CD4-positive, alpha-beta T cell treated with Interferon gamma for 1 hour (primary cell): ENCODE measurements around the gene TEX2.
A peak's percentile ranks its signal among the peaks of the same experiment; 100 is the strongest.
"Not testable (repeated sequence)": the region's sequence is repeated elsewhere in the genome, so short reads cannot be mapped to it uniquely, and the experiment has no call there.

Experiments
- DNase-seq: peaks from one replicate; pipeline ENCODE4 v3.0.0-alpha.2; 2020

Gene TEX2

DNA sequence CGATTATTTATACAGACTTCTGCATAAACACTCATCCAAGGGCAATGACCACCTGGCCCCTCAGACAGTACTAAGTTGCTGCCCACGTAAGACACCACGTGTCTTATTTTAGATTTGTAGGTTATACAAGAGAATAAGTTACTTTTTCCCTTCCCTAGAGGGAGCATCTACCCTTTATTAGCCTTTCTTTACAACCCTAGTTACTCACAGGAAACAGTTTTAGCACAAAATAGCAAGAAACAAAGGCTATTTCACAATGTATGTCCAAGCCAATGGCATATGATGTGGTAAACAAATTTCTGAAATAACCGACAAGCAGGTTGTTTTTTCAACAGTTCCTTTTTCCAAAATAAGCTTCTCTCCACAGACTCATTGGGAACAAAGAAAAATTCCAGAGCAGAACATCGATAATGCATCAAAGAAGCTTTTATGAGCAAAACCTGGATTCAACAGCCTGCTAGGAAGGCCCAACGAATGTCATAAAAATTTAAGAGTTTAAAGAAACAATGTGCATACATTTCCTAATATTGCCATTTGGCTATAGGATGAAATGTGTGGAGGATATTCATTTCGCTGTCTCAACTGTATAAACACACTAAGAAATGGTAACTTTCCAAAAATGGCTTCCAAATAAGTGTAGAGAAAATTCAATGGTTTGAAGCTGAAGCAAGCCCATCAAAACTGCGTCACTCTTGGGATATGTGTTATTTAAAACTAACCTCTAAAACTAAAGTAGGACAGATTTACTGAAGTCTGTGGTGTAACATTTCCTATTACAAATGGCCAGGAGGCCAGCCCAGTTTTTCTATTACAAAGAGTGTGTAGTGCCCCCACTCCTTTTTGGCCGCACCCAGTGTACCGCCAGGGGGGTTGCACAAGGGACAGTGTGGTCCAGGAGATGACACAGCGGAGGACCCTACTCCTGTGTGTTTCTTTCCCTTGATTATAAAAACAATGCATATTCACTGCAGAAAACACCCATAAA lies 82.7 kb downstream of the TEX2 start:
- peak; percentile 13 for DNase-seq

GRCh38 chr17:64179024-64179423 lies 84.0 kb downstream of the TEX2 start:
- not testable (repeated sequence) for DNase-seq

- no peak for DNase-seq
Observed at GRCh38 chr17:64178011-64178825, 84.8 kb downstream of the TEX2 start.

DNA sequence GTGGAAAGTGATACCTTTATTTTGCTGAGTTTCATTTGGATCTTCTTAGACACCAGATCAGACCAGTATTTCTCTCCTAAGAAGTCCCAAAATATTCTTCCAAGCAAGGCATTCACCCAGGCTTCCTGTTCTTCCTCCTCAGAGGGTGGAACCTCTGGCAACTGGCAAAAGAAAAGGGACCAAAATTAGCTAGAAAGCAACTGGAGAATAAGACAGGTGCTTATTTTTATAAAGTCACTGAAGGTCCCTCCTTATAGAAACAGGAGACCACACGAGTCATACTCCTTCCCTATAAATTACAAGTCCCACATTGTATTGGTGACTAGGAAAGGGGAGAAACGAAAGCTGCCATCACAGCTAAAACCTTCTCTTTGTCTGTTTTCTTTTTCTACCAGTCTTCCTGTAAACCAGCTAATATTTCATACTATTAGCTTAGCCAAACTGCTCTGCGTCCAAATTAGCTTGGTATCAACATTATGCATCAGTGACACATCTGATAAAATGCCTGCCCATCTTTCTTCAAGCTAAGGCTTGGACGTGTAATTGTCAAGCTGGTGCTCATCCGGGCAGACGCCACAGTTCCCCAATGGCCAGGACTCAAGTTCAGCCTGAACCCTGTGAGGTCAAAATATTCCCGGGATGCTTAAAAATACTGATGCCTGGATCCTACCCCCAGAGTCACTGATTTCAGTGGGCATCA lies 85.6 kb downstream of the TEX2 start:
- DNase-seq: no peak

GRCh38 chr17:64176556-64176955 lies 86.5 kb downstream of the TEX2 start:
- DNase-seq: no peak

- peak; percentile 70 for DNase-seq
Observed at GRCh38 chr17:64174686-64175456, 88.2 kb downstream of the TEX2 start.

DNA sequence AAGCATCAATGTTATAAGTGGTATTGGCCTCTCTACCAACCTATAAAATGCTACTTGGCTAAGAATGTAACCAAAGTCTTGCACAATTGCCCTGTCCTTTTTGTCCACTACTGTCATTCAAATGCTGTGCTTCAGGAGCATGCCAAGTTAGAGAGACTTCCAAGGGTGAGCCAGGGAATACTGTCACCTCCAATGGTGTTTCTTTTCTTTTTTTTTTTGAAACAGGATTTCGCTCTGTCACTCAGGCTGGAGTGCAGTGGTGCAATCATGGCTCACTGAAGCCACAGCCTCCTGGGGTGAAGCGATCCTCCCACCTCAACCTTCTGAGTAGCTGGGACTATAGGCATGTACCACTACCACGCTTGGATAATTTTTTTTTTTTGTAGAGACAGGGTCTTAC lies 89.4 kb downstream of the TEX2 start:
- no peak for DNase-seq

DNA sequence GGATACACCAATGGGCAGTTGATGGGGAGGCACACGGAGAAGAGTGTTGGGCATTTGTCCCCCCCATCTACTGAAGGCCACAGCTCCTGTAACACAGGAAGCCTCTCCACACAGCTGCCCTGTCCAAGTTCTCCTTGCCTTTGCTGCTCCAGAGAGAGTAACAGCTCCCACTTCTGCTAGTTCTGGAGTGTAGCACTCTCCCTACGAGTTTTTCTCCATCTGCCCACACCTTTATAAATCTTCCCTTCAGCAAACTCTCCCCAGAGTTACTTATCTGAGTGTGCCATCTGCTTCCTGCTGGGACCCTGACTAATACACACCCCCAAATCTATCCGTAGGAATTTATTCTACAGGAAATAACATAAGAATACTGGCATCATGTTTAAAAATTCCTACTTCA lies 90.5 kb downstream of the TEX2 start:
- DNase-seq: no peak

DNA sequence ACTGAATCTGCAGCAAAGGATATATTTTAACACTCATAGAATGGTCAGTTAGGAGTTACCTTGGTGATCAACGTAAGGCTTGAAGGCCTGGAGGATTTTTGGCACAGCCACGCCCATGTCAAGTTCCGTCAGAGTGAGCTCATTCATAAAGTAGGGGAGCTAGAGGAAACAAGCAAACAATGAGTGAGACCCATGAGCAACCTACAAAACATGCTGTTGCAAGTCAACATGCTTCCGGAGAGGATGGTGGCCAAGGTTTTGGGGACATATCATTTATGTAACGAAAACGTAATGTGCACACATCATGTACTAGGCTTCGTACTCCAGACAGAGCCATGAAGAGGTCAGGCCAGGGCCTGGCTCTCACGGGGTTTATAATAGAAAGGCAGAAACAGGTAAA lies 92.0 kb downstream of the TEX2 start:
- DNase-seq: no peak

- no peak for DNase-seq
Observed at GRCh38 chr17:64170286-64170685, 92.8 kb downstream of the TEX2 start.

- DNase-seq: not testable (repeated sequence)
Observed at GRCh38 chr17:64167666-64168065, 95.4 kb downstream of the TEX2 start.

DNA sequence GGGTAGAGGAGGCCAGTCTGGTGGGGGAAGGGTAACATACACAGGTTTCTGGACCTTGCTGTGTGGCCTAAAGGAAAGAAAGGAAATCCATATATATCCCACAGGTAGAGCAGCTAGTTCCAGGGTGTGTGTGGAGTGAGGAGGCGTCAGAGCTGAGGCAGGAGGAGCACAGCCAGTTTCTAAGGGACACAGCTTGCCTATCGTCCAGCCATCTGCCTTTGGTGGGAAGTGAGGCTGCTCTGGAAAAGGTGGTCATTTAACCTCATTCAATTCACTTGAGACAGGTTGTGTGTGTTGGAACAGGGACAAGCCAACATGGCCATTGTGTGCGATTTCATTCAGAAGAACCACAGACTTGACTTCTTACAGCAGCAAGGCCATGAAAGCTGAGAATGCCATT lies 96.2 kb downstream of the TEX2 start:
- DNase-seq: no peak

- no peak for DNase-seq
Observed at GRCh38 chr17:64165347-64165746, 97.7 kb downstream of the TEX2 start.

GRCh38 chr17:64164596-64165285 lies 98.3 kb downstream of the TEX2 start:
- DNase-seq: no peak

DNA sequence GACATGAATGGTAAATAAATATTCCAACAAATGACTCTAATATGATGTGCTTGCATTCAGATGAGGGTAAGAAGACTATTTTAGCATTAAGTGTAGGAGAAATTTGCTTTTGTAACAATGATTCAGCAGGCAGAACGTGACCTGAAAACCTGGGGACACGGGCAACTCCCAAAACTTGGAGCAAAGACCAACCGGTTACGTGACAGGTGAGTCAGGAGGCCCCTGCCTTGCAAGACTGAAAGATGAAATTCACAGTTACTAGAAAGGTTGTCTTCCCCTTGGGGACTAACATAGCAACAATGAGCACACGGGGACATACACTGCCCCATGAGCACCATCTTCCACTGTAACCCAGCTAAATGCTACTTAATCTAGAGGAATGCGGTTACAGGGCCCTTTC lies 99.6 kb downstream of the TEX2 start:
- DNase-seq: no peak

- no peak for DNase-seq
Observed at GRCh38 chr17:64162554-64162953, 100.5 kb downstream of the TEX2 start.

- DNase-seq: no peak
Observed at GRCh38 chr17:64161380-64162176, 101.5 kb downstream of the TEX2 start.

- DNase-seq: no peak
Observed at GRCh38 chr17:64160378-64160777, 102.7 kb downstream of the TEX2 start.

DNA sequence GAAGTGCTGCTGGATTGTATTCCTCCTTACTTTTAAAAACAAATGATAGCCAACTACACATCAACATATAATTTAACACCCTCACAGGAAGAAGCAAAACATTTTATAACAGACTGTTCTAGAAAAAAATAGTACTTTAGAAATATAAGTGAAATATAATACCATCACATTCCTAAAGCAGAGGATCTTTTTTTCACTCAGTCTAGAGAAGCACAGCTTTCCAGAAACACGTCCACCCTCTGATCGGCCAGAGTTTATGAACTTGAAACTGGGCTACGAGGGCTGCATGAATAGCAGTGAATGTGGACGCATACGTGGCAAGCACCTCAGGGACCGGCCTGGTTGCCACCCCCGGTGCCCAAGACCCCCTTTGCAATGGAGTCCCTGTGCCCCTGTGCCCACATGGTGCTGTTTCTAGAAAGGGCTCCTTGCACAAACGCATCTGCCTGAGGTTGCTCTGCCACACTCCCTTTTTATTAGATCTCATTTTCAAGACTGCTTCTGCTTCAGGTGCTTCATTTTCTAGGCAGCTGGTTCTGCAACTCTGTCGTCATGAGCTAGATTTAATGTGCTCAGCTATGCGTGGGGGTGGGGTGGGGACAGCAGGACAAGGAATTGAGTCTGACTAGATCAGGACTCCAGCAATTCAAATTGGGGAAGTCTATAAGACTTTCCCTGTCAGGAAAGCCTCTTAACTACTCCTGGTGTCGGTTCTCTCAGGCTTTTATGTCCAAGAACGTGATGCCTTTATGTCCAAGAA lies 104.0 kb downstream of the TEX2 start:
- DNase-seq: no peak

GRCh38 chr17:64158406-64158805 lies 104.7 kb downstream of the TEX2 start:
- DNase-seq: no peak
